Stimulated activated CD4-positive, alpha-beta T cell treated with anti-CD3 and anti-CD28 coated beads, Interleukin-1b, Interleukin-23, amount 100 ng/mL, for 1 hour (primary cell): ENCODE results near the gene PTPRA.

ENCODE experiments used
- DNase-seq, 2 donors: peaks; one replicate each; pipeline ENCODE4 v3.0.0-alpha.2; 2020; ENCODE audit warnings: low read depth in 2 of 2

PTPRA gene

DNA sequence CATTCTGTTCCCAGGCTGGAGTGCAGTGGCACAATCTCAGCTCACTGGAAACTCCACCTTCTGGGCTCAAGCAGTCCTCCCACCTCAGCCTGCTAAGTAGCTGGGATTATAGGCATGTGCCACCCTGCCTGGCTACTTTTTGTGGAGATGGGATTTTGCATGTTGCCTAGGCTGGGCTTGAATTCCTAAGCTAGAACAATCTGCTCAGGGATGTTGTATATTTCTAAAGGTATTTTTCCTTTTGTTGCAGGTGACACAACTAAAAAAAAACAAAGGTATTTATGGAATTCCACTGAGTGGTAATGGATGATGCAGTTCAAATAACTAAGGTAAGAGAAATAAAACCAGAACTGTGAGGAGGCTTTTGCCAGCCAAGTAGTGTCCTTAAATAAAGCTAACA lies 49.7 kb downstream of the PTPRA start:
- no peak for DNase-seq

DNA sequence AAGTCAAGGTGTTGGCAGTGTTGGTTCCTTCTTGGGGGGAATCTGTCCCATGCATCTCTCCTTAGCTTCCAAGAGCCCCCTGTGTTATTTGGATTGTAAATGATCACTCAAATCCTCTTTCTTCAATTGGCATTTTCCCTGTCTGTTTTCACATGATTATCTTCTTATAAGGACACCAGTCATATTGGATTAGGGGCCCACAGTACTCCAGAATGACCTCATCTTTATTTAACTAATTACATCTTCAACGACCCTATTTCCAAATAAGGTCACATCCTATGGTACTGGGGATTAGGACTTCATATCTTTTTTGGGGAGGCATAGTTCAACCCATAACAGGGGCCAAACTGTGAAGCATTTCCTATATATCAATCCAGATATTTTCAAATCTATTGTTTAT lies 57.3 kb downstream of the PTPRA start:
- DNase-seq, result no peak

DNA sequence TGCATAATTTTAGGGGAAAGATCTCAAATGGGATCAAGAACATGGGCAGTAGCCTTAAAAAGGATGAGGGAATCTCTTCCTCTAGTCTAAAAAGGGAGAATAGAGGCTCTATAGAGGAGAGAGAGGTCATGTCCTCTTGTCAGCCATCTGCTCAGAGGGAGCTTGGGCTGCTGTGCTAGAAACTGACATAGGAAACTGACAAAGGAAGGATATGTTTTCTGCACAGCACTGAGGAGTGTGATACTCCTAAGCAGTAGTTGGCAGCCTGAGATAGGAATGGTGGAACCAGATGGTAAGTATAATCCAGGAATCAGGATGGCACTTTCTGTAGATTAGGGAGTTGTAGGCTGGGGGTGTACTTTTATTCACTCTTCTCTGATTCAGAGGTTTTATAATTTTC lies 59.2 kb downstream of the PTPRA start:
- no peak for DNase-seq

GRCh38 chr20:2937902-2938301 lies 64.6 kb downstream of the PTPRA start:
- no peak for DNase-seq

DNA sequence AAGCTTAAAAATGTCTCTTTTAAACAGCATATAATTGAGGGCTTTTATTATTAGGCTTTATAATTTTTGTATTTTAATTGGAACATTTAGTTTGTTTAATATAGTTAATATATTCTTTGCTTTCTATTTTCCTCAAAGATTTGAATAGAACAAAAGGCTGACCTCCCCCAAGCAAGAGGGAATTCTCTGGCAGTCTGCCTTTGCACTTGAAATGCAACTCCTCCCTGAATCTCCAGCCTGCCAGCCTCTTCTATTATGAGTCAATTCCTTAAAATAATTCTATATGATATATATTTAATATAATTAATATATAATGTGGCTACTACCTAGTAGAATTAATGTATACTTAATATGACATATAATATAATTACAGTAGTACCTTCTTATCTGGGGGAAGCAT lies 69.2 kb downstream of the PTPRA start:
- no peak for DNase-seq

DNA sequence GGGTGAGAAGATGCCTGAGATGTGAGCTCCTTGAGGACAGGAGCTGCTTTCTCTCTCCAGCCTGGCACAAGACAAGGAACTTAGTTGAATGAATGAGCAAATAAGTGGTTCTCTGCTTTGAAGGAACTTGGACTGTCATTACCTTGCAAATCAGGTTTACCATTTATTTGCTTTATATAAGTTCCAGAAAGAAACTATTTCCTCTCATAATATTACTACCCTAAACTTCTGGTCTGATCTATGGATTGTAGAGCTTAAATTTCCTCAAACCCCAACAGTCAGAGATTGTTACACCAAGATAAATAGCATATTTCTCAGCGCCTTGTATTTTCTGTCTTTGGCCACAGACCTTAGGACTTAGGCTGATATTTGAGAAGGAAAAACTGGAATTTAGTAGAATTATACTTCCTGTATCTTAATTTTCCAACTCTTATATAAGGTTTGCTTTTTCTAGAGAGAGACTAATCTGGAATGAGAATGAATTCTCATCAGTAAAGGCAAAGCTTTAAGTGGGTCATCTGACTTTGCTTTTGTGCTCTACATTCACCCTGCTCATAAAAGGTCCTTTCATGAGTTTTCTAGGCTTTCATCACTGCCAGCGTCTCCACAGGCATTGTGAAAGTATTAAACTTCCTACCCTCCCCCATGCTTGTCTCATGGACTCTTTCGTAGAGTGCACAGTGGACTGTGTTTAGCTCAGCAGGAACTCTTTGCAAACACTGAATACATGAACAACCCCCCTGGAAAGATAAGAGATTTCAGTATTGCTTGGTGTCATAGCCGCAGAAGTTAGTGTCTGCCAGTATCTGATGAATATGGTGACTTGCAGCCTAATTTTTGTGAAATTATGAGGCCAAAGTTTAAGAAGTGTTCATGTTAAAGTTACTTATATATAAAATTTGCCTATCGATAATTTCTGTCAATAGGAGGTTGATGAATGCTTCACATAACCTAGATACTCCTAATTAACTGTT lies 74.0 kb downstream of the PTPRA start:
- no peak for DNase-seq

- no peak for DNase-seq
These were observed 75.7 kb downstream of the PTPRA start for GRCh38 chr20:2948968-2949367.

DNA sequence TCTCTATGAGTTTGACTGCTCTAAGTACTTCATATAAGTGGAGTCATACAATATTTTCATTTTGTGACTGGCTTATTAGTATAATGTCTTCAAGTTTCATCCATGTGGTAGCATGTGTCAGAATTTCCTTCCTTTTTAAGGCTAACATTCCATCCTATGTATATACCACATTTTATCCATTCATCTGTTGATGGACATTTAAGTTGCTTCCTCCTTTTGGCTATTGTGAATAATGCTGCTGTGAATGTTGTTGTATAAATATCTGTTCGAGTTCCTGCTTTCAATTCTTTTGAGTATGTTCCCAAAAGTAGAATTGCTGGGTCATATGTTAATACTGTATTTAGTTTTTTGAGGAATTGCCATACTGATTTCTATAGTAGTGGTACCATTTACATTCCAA lies 79.5 kb downstream of the PTPRA start:
- DNase-seq, result no peak

DNA sequence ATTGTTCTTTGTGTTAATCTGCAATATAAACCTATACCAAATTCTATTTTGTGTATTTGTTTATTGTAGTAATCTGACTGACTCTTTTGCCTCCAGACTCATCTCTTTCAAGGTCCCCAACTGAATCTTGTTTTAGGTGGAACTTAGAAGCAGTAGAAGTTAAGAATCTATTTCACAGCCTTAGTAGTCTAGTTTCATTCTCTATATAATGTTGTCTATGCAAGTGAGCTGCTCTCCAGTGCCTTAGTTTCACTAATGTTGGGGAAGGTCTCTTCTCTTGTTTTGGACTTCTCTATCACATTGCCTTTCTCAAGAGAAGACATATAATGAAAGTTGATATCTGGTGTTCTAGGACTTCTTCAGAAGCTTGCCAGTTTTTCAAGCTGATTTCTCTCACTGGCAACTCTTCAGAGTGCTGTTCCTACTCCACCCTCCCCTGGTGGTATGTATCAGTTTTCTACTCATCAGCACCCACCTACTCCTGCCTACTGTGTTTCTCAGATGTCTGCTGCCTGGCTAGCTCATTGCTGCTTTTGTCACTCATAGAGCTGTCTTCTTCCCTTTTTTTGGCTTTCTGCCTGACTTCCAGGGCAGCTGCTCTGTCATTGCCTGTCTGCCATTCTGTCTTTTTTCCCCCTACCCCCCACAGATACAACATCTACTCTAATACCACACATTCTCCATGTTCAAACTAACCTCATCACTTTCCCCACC lies 82.1 kb downstream of the PTPRA start:
- DNase-seq, result no peak

DNA sequence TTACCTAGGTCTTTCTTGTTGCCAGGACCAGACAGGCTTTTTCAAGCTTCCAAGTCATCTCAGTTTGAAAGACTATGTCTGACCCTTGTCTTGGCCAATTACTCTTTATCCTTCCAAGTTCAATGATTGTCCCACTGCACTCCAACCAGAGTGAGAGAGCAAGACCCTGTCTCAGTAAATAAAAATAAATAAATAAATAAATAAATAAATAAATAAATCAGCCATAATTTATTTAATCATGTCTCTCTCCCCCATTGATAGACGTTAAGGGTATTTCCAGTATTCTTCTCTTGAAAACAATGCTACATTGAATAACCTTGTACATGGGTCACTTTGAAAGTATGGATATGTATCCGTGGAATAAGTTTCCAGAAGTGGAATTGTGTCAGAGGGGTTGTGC lies 83.2 kb downstream of the PTPRA start:
- no peak for DNase-seq

GRCh38 chr20:2967841-2968240 lies 94.6 kb downstream of the PTPRA start:
- no peak for DNase-seq

DNA sequence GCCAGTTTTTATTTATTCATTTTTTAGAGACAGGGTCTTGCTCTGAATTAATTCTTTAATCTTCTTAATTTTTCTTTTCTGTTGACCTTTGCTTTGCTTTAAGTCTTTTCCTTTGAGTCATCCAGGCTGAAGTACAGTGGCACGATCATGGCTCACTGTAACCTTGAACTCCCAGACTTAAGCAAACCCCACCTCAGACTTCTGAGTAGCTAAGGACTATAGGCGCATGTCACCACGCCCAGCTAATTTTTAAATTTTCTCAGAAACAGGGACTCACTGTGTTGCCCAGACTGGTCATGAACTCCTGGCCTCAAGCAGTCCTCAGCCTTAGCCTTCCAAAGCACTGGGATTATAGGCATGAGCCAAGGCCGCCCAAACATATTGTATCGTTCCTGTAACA lies 98.8 kb downstream of the PTPRA start:
- no peak for DNase-seq

- no peak for DNase-seq
These were observed 100.3 kb downstream of the PTPRA start for GRCh38 chr20:2973574-2973973.

DNA sequence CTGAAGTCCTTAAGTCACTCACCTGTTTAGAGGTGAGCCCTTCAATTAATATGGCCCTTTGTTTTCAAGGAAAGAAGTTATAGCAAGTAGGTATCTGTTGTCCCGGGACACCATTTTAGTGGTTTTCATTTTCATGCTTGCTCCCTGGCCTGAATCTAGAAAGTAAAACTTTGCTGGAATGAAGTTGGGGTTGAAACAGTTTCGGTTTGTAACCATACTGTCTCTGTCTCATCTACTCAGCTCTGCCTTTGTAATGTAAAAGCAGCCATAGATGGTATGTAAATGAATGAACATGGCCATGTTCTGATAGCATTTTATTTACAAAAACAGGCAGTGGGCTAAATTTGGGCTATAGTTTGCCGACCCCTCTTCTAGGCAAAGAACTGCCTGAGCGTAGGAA lies 105.2 kb downstream of the PTPRA start:
- DNase-seq, result no peak

DNA sequence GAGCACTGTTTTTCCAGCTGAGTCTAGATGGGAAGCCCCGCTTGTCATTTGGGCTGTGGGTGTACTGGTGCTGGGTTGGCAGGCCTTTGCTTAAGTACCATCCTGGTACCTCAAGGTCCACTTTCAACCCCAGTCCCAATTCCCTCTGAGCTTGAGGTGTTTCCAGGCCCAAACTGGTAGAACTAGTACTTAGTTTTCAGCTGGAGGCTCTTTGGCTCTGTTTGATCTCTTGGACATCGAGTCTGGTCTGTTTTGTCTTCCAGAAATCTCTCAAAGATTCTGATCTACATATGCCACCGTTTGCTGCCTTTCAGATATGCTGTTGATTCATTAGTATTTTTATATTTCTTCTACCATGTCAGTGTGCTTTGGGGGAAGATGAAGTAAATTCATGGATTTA lies 108.4 kb downstream of the PTPRA start:
- DNase-seq, result no peak

DNA sequence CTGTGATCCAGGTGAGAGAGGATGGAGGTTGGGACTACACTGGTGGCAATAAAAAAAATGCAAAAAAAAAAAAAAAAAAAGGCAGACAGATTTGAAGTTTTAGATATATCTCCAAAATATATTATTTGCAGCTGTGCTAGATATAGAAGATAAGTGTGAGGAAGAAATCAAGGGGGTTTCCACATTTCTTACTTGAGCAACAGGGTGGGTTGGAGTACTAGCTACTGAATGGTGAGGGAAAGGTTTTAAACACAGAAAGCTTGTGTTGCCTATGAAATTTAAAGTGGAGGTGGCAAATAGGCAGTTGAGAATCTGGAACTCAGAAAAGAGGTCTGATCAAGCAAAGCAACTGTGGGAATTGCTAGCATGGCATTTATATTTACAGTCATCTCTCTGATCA lies 110.2 kb downstream of the PTPRA start:
- DNase-seq, result no peak

GRCh38 chr20:2984028-2984501 lies 110.8 kb downstream of the PTPRA start:
- DNase-seq, result no peak

DNA sequence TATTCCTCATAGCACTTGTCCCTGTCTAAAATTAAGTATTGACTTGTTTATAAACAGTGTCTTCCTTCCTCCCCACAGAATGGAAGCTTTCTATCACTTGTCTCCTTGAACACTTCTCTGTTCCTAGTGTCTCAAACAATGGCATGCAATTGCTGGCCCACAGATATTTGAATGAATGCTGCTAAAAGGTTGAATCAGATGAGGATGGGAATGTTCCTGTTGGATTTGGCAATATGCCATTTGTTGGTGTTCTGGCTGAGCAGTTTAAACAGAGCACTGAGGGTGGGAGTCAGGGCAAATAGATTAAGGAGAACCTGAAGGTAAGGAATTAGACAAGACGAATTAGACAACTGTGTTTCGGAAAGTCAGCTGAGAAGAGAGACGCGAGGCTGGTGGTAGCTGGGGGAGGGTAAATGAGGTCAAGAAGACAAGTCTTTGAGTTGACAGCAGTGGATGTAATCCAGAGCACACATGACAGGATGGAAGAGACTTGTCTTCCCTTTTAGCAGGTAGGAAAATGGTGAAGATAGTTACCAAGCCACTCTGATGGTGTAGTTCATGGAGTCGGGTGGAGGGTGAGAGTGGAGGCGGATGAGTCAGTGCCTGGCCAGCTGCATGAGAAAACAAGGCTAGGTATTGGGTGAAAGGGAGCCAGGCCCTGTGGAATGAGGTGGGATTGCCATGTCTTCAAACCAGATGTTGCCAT lies 111.8 kb downstream of the PTPRA start:
- DNase-seq, result no peak

DNA sequence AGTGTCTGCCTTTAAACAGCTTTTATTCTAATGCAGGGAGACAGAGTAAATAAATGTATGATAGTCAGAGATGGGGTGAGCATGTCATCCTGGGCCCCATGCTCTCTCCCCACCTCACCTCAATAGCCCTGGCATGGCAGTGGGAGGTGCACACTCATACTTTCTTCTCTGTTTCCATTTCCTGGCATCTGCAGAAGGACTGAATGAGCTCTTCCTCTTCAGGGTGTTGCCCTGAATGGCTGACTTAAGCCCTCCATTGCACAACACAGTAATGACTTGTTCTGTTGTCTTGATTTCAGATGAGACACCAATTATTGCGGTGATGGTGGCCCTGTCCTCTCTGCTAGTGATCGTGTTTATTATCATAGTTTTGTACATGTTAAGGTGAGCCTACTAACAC lies 113.2 kb downstream of the PTPRA start:
- no peak for DNase-seq

DNA sequence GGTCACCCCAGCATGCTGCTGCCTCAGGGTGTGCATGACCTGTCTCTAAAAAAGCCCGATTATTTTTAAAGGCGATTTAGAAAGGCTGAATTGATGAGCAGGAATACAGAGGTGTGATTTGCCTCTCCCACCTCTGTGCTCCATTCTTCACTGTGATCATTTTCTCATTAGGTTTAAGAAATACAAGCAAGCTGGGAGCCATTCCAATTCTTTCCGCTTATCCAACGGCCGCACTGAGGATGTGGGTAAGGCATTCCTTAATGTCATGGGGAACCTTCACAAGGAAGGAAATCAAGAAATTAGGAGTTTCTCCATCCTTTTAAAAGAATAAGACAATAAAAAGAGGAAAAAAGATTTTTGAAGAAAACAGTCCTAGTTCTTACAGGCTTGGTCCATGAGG lies 114.6 kb downstream of the PTPRA start:
- DNase-seq, result no peak

DNA sequence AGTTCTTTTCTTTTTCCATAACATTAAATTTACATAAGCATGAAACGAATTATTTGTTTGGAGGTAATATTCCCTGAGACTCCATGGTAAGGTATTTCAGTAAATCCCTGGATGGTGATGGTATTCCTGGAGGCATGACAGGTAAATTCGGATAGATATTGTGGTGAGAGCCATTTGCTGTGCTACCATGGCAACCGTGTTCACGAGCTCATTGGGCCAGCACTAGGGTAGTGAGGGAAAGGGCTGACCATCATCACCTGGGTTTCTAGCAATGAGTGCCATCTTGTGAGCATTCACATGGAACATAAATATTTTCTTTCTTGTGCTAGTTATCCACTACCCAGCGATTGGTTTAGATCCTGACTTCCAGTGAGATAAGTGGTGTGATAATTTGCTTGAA lies 118.3 kb downstream of the PTPRA start:
- no peak for DNase-seq

DNA sequence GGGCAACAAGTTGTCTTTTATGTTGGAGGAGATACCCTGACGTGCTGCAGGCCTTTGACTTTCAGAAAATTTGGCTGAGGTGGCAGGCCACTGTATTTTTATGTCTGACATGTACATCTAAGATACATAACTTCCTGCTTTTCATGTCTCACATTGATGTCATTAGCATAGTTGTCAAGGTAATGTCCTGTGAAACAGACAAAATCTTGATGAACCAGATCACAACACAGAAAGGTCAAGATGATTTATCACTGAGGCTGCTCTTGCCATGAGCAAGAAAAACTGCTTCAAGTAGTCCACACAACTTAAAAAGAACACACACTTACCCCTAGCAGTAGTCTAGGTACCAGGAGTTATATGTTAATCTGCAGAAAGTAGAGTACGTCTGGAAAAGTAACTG lies 120.0 kb downstream of the PTPRA start:
- DNase-seq, result no peak
